PC-9 (cell line): ENCODE measurements around the gene TNFRSF1B. TPM values are rescaled to one million over a fixed set of nuclear protein-coding genes. Genes with fewer than 3 reads are reported as not detected.

Experiments
- Bru-seq: library from RNA; stranded (reverse); fragments of 400-500 nt; gene quantifications from one replicate; lab custom pipeline; 2021; lab: Mats Ljungman, UMichigan
- BruChase-seq, 2 experiments: library from RNA; stranded (reverse); fragments of 400-500 nt; gene quantifications; one replicate each; lab custom pipeline; 2021; lab: Mats Ljungman, UMichigan
- BruUV-seq: library from RNA; stranded (reverse); fragments of 400-500 nt; replicated peaks from 2 replicates; lab custom pipeline; 2021; lab: Mats Ljungman, UMichigan
- CTCF ChIA-PET: fragments of 300-600 bp; sonication (Branson Sonifier 250); formaldehyde crosslinking; loops from one replicate; lab custom pipeline; 2022; ENCODE audit warnings: antibody characterized with exemption; lab: Charles Lee
- POLR2A ChIA-PET: fragments of 300-600 bp; sonication (Branson Sonifier 250); formaldehyde crosslinking; loops from one replicate; lab custom pipeline; 2022; ENCODE audit warnings: antibody characterized with exemption; ENCODE audit not compliant: unreplicated experiment; lab: Charles Lee
- DNase-seq, 2 experiments: peaks; one replicate each; pipeline versions ENCODE4 v3.0.0 to v3.0.0-alpha.2; 2015 to 2022; ENCODE audit warnings: mixed read lengths in 1 of 2
- H2AFZ ChIP-seq: fragments of 200-600 bp; sonication (generic); 2 replicates; pipeline ENCODE4 v1.8.1; 2017; ENCODE audit warnings: antibody characterized with exemption
- H3F3A ChIP-seq: fragments of 200-600 bp; sonication (generic); 2 replicates; pipeline ENCODE4 v1.8.1; 2017; ENCODE audit warnings: antibody characterized with exemption, mild to moderate bottlenecking, low read depth; ENCODE audit not compliant: insufficient read depth
- H3K27ac ChIP-seq: fragments of 200-600 bp; sonication (generic); 2 replicates; pipeline ENCODE4 v1.6.1; 2016; ENCODE audit warnings: mixed run types
- H3K27me3 ChIP-seq: fragments of 200-600 bp; sonication (generic); 2 replicates; pipeline ENCODE4 v1.6.1; 2016; ENCODE audit warnings: low read depth, mixed run types; ENCODE audit not compliant: insufficient read depth
- H3K36me3 ChIP-seq: fragments of 200-600 bp; sonication (generic); 2 replicates; pipeline ENCODE4 v1.6.1; 2016; ENCODE audit warnings: low read depth, mixed run types
- H3K4me1 ChIP-seq: fragments of 200-600 bp; sonication (generic); replicated peaks from 2 replicates; pipeline ENCODE4 v1.6.1; 2016; ENCODE audit warnings: mixed run types; ENCODE audit not compliant: insufficient read depth
- H3K4me2 ChIP-seq: fragments of 200-600 bp; sonication (generic); 2 replicates; pipeline ENCODE4 v1.6.1; 2017; ENCODE audit warnings: mixed run types
- H3K4me3 ChIP-seq: fragments of 200-600 bp; sonication (generic); 2 replicates; pipeline ENCODE4 v1.6.1; 2016; ENCODE audit warnings: mixed run types
- H3K79me2 ChIP-seq: fragments of 200-600 bp; sonication (generic); 2 replicates; pipeline ENCODE4 v1.6.1; 2017; ENCODE audit warnings: low read depth, mixed run types
- H3K9me2 ChIP-seq: fragments of 200-600 bp; sonication (generic); 2 replicates; pipeline ENCODE4 v1.8.1; 2017; ENCODE audit warnings: mild to moderate bottlenecking; ENCODE audit not compliant: insufficient read depth
- H3K9me3 ChIP-seq: fragments of 200-600 bp; sonication (generic); 2 replicates; pipeline ENCODE4 v1.8.1; 2016; ENCODE audit warnings: low read depth; ENCODE audit not compliant: insufficient read depth
- H4K20me1 ChIP-seq: fragments of 200-600 bp; sonication (generic); 2 replicates; pipeline ENCODE4 v1.8.1; 2017; ENCODE audit not compliant: insufficient read depth
- CTCF ChIP-seq: fragments of 200-600 bp; sonication (generic); conservative IDR thresholded peaks from 2 replicates; pipeline ENCODE4 v1.6.1; 2017; ENCODE audit warnings: mixed run types, antibody characterized with exemption, mild to moderate bottlenecking, moderate library complexity
- EZH2 ChIP-seq: fragments of 200-600 bp; sonication (generic); IDR thresholded peaks from 2 replicates; pipeline ENCODE4 v1.8.0; 2017; ENCODE audit warnings: antibody characterized with exemption, low read depth
- intact Hi-C: fragments of 100-400 bp; cut with micrococcal nuclease; formaldehyde crosslinking; loops from one replicate; pipeline ENCODE4 v1.10.0; 2022; ENCODE audit not compliant: unreplicated experiment
- long read RNA-seq: library from polyadenylated mRNA; stranded (forward); transcript quantifications from one replicate; pipeline ENCODE4 v2.0.0, GENCODE V29; 2022
- total RNA-seq: library from RNA; stranded (reverse); gene quantifications from 2 replicates; pipeline ENCODE4 v1.2.3, GENCODE V29; 2021

TNFRSF1B gene
- total RNA-seq (2.7 and 3.3 TPM in 2 replicates), Bru-seq, nascent RNA (percentile 30 among the genes with signal in this experiment), BruChase-seq, experiment 1, labeled RNA remaining after a 2-hour chase (percentile 28 among the genes with signal in this experiment), BruChase-seq, experiment 2, labeled RNA remaining after a 6-hour chase (percentile 31 among the genes with signal in this experiment)
- long read RNA-seq, partial matches to known transcripts, result 0 of 4 reads
- long read RNA-seq, other reads (novel, unspliced or antisense), result 1 of 4 reads

GRCh38 chr1:12166834-12167492 lies at the start of gene TNFRSF1B:
Gene TNFRSF1B (plus strand): TSS chr1:12166991. CDS start chr1:12167092, 101 bp downstream.
- H3K27me3 ChIP-seq, result no peaks in the 10 kb centered on the region

GRCh38 chr1:12121212-12122003 lies 45.4 kb upstream of the TNFRSF1B start:
- H2AFZ ChIP-seq, result no peak overlapping the region
- H3K9me2 ChIP-seq, result no peaks in the 10 kb centered on the region
- intact Hi-C loops, result no loop called here
- no peak for TF ChIP-seq EZH2
- TF ChIP-seq CTCF, result no peak
- no peaks in the 10 kb centered on the region for H3K4me1 ChIP-seq
- no peaks in the 10 kb centered on the region for H3K79me2 ChIP-seq
- BruUV-seq, result no TSS peak
- no peaks in the 10 kb centered on the region for H3K36me3 ChIP-seq
- ChIA-PET CTCF (no interaction called here), POLR2A (no interaction called here)
- H3K4me2 ChIP-seq, result no peak overlapping the region
- H4K20me1 ChIP-seq, result no peaks in the 10 kb centered on the region
- no peaks in the 10 kb centered on the region for H3K9me3 ChIP-seq
- no peak overlapping the region for H3K4me3 ChIP-seq
- DNase-seq, result no peak
- no peak overlapping the region for H3K27ac ChIP-seq
- no peaks in the 10 kb centered on the region for H3K27me3 ChIP-seq
- no peaks in the 10 kb centered on the region for H3F3A ChIP-seq

More at GRCh38 chr1:12166834-12167492, at the start of gene TNFRSF1B:
- H3K4me2 ChIP-seq, result peak within 1 kb of the TSS; percentile 53
- H3K27ac ChIP-seq, result no peak within 1 kb of the TSS
- TF ChIP-seq EZH2, result no peak
- no peak for TF ChIP-seq CTCF
- peak in 1 of 2 experiments; percentile 55 for DNase-seq
- H3K9me3 ChIP-seq, result no peaks in the 10 kb centered on the region
- H3K4me3 ChIP-seq, result peak within 1 kb of the TSS; percentile 43; the same call in 1 of the 2 replicates
- no peaks in the 10 kb centered on the region for H3K36me3 ChIP-seq
- H3F3A ChIP-seq, result peaks cover 5% of the 10 kb centered on the region; the same call in 1 of the 2 replicates
- H3K9me2 ChIP-seq, result no peaks in the 10 kb centered on the region
- no peaks in the 10 kb centered on the region for H3K79me2 ChIP-seq
- intact Hi-C loops, result no loop called here
- CTCF ChIA-PET, result no interaction called here
- BruUV-seq, result no TSS peak
- no peaks in the 10 kb centered on the region for H4K20me1 ChIP-seq
- H3K4me1 ChIP-seq, result peaks cover 22% of the 10 kb centered on the region
- H2AFZ ChIP-seq, result no peak within 1 kb of the TSS
- POLR2A ChIA-PET, result no interaction called here

GRCh38 chr1:12123172-12123571 lies 43.6 kb upstream of the TNFRSF1B start:
- no peaks in the 10 kb centered on the region for H3K4me1 ChIP-seq
- no peaks in the 10 kb centered on the region for H3K79me2 ChIP-seq
- POLR2A ChIA-PET, result no interaction called here
- BruUV-seq, result no TSS peak
- H3F3A ChIP-seq, result no peaks in the 10 kb centered on the region
- H3K4me3 ChIP-seq, result no peak overlapping the region
- CTCF ChIA-PET, result interaction anchor here (0.6 kb wide), 1 partner anchor 17 kb away, joined by 5 read pairs; no protein-coding TSS in a partner anchor
- no peak overlapping the region for H3K4me2 ChIP-seq
- H4K20me1 ChIP-seq, result no peaks in the 10 kb centered on the region
- no peaks in the 10 kb centered on the region for H3K36me3 ChIP-seq
- intact Hi-C loops, result no loop called here
- no peak overlapping the region for H2AFZ ChIP-seq
- DNase-seq, result no peak
- H3K27me3 ChIP-seq, result no peaks in the 10 kb centered on the region
- TF ChIP-seq EZH2, result no peak
- TF ChIP-seq CTCF, result no peak
- H3K9me2 ChIP-seq, result no peaks in the 10 kb centered on the region
- no peaks in the 10 kb centered on the region for H3K9me3 ChIP-seq
- no peak overlapping the region for H3K27ac ChIP-seq
